A673 (cell line): ENCODE measurements around the gene CDC25B. TPM values are rescaled to one million over a fixed set of nuclear protein-coding genes. Genes with fewer than 3 reads are reported as not detected.

Experiments
- BruUV-seq: library from RNA; stranded (reverse); fragments of 400-500 nt; replicated peaks from 2 replicates; lab custom pipeline; 2021; lab: Mats Ljungman, UMichigan
- CTCF ChIA-PET: fragments of 300-600 bp; sonication (Branson Sonifier 250); formaldehyde crosslinking; loops from one replicate; lab custom pipeline; 2022; ENCODE audit warnings: antibody characterized with exemption; lab: Charles Lee
- POLR2A ChIA-PET: fragments of 300-600 bp; sonication (Branson Sonifier 250); formaldehyde crosslinking; loops from one replicate; lab custom pipeline; 2022; ENCODE audit warnings: antibody characterized with exemption; ENCODE audit not compliant: low non-redundant PET; lab: Charles Lee
- DNase-seq: peaks from one replicate; pipeline ENCODE4 v3.0.0-alpha.2; 2015; ENCODE audit warnings: low spot score
- H3K27ac ChIP-seq: fragments of 200-600 bp; sonication (generic); 2 replicates; pipeline ENCODE4 v1.5.1; 2016; ENCODE audit warnings: mixed run types, low read depth, mild to moderate bottlenecking, mixed read lengths, antibody characterized with exemption, low read length; ENCODE audit not compliant: poor library complexity, severe bottlenecking
- H3K27me3 ChIP-seq: fragments of 200-600 bp; sonication (generic); replicated peaks from 2 replicates; pipeline ENCODE4 v1.6.1; 2017; ENCODE audit warnings: mixed run types, low read depth, mild to moderate bottlenecking, mixed read lengths, antibody characterized with exemption, low read length; ENCODE audit not compliant: insufficient read depth, poor library complexity
- H3K36me3 ChIP-seq: fragments of 200-600 bp; sonication (generic); 2 replicates; pipeline ENCODE4 v1.6.1; 2016; ENCODE audit warnings: mixed run types, mild to moderate bottlenecking, mixed read lengths, antibody characterized with exemption, low read length; ENCODE audit not compliant: insufficient read depth, poor library complexity, severe bottlenecking
- H3K4me1 ChIP-seq: fragments of 200-600 bp; sonication (generic); 2 replicates; pipeline ENCODE4 v1.6.1; 2017; ENCODE audit warnings: mixed run types, mild to moderate bottlenecking, mixed read lengths, antibody characterized with exemption, low read length; ENCODE audit not compliant: insufficient read depth, poor library complexity, severe bottlenecking
- H3K4me3 ChIP-seq: fragments of 200-600 bp; sonication (generic); 2 replicates; pipeline ENCODE4 v1.5.1; 2016; ENCODE audit warnings: low read depth, mixed run types, mild to moderate bottlenecking, mixed read lengths, low read length; ENCODE audit not compliant: poor library complexity, severe bottlenecking
- H3K9me3 ChIP-seq: fragments of 200-600 bp; sonication (generic); 2 replicates; pipeline ENCODE4 v1.6.1; 2016; ENCODE audit warnings: mixed run types, low read depth, mild to moderate bottlenecking, mixed read lengths, antibody characterized with exemption, low read length; ENCODE audit not compliant: poor library complexity, severe bottlenecking
- EZH2 ChIP-seq: fragments of 200-600 bp; sonication (generic); IDR thresholded peaks from 2 replicates; pipeline ENCODE4 v1.6.1; 2017; ENCODE audit warnings: borderline replicate concordance, low read depth, mild to moderate bottlenecking, mixed read lengths, antibody characterized with exemption, low read length; ENCODE audit not compliant: poor library complexity, severe bottlenecking
- intact Hi-C: fragments of 100-400 bp; cut with micrococcal nuclease; formaldehyde crosslinking; loops from one replicate; pipeline ENCODE4 v1.10.0; 2022; ENCODE audit not compliant: unreplicated experiment
- total RNA-seq: library from RNA; stranded (reverse); gene quantifications from 2 replicates; pipeline ENCODE4 v1.2.3, GENCODE V29; 2021
- TF ChIP-seq, protein P1 (sequence below): fragments of 300-800, 200-600 bp; sonication (generic); conservative IDR thresholded peaks from 2 replicates; pipeline ENCODE4 v1.5.1; 2017; ENCODE audit warnings: low read depth, mild to moderate bottlenecking, antibody characterized with exemption, low read length, moderate library complexity, mixed read lengths

CDC25B gene
- total RNA-seq, 1 experiment from 2014 or later, result 119 TPM

DNA sequence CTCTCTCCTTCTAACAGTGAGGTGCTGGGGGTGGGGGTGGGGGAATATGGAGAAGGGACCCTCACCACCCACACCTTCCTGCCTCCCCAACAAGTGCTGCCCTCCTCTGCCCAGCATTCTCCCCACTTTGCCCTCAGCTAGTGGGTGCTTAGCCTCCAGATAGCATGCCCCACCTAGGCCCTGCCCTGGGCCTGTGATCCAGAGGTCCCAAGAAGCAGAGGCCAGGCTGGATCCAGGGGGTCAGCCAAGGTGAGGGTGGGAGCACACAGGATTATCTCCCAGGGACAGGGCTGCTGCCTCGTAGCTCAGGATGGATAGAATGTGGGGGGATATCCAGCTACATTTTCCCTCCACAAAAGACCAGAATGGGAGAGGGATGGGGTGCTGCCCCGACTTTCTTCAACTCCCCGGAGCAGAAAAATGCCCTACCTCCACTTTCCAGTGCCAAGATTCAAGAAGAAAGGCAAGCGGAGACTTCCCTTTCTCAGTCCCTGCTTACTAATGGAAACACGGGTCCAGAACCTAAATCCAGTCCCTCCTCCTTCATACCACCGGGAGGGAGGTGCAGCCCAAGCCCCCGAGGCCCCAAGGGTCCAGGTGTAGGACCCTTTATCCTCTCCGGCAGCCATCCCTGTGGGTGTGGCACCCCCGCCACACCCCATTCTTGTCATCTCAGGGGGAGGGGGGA is 29.5 kb upstream of the CDC25B start:
- BruUV-seq, result TSS peak; percentile 58
- no peak for DNase-seq
- intact Hi-C loops, result loop anchor here (5.0 kb wide), 1 partner anchor 49 kb away; no protein-coding TSS in a partner anchor
- ChIA-PET POLR2A (no interaction called here), CTCF (no interaction called here)
- Histone ChIP-seq H3K4me3 (peak overlapping the region; percentile 82), H3K4me1 (peaks cover 18% of the 10 kb centered on the region), H3K9me3 (no peaks in the 10 kb centered on the region), H3K36me3 (no peaks in the 10 kb centered on the region), H3K27me3 (no peaks in the 10 kb centered on the region), H3K27ac (peak overlapping the region; percentile 50)
- no peak for TF ChIP-seq EZH2
- TF ChIP-seq, protein P1, sequence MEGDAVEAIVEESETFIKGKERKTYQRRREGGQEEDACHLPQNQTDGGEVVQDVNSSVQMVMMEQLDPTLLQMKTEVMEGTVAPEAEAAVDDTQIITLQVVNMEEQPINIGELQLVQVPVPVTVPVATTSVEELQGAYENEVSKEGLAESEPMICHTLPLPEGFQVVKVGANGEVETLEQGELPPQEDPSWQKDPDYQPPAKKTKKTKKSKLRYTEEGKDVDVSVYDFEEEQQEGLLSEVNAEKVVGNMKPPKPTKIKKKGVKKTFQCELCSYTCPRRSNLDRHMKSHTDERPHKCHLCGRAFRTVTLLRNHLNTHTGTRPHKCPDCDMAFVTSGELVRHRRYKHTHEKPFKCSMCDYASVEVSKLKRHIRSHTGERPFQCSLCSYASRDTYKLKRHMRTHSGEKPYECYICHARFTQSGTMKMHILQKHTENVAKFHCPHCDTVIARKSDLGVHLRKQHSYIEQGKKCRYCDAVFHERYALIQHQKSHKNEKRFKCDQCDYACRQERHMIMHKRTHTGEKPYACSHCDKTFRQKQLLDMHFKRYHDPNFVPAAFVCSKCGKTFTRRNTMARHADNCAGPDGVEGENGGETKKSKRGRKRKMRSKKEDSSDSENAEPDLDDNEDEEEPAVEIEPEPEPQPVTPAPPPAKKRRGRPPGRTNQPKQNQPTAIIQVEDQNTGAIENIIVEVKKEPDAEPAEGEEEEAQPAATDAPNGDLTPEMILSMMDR, result no peak

DNA sequence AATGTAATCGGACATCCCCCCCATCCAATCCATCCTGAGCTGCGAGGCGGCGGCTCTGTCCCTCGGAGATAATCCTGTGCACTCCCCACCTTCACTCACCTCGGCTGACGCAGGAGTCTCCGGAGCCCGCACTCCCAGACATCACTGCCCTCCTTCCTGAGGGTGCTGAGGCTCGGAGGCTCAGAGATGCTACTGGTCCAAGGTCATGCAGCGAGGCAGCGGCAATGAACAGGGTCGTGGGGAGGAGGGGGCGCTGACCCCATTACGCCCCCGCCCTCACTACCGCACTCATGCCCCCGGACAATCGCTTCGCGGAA is 29.0 kb upstream of the CDC25B start:
- DNase-seq, result no peak
- peak overlapping the region; percentile 82 for H3K4me3 ChIP-seq
- no TSS peak for BruUV-seq
- peak overlapping the region; percentile 70 for H3K27ac ChIP-seq
- peaks cover 18% of the 10 kb centered on the region for H3K4me1 ChIP-seq
- intact Hi-C loops, result loop anchor here (5.0 kb wide), 1 partner anchor 50 kb away; no protein-coding TSS in a partner anchor
- POLR2A ChIA-PET, result interaction anchor here (0.8 kb wide), 1 partner anchor 14 kb away, joined by 3 read pairs; the partner anchor contains the start of gene SPEF1
- H3K36me3 ChIP-seq, result no peaks in the 10 kb centered on the region
- TF ChIP-seq, protein P1, result no peak
- TF ChIP-seq EZH2, result no peak
- no peaks in the 10 kb centered on the region for H3K27me3 ChIP-seq
- no peaks in the 10 kb centered on the region for H3K9me3 ChIP-seq
- CTCF ChIA-PET, result no interaction called here

DNA sequence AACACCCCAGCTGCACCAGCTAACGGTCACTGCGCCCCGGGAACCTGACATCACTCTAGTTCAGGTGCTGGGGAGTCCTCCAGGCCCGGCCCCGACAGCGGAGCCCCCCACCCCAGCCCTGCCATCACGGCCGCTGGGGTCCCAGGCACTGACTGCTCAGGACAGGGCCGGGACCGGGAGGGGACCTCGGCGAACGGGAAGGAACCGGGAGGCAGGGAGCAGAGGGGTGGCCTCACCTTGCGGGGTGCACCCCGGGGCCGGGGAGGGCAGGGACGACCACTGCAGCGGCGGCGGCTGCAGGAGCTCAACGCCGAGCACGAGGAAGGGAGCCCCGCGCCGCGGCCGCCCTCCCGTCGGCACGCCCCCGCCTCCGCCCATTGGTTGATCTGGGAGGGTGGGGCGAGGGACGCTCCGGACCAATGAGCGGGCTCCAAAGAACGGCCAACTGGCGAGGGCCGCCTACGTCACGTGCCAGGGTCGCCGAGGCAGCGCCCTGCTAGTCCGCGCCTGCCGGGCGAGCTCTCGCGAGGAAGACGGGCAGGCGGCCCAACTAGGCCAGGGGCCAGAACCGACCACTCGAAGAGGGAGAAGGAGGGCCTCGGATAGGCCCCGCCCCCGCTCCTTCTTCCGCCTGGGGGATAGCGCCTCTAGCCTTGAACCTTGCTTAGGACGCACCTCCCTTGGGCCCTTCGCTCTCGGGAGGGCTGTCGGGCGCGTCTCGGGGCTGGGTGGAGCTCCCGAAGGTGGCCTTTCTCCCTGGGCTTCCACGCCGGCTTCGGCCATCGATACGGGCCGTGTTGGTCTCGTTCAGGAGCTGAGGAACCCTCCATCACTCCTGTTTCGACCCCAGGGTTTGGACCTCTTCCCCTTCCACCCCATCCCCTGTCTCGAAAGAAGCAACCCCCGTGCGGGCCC is 28.4 kb upstream of the CDC25B start, which contains the start of gene ADISSP:
Gene ADISSP (minus strand): TSS at position 327 of the 915 bp plus-strand sequence. CDS start 7,653 bp downstream, outside the sequence.
- no peaks in the 10 kb centered on the region for H3K36me3 ChIP-seq
- H3K27me3 ChIP-seq, result no peaks in the 10 kb centered on the region
- POLR2A ChIA-PET, result interaction anchor here (0.5 to 0.8 kb wide), 2 partner anchors 14 to 638 kb away, joined by 3 read pairs; partner anchors contain the start of gene SPEF1
- BruUV-seq, result no TSS peak
- DNase-seq, result peak; percentile 99
- H3K9me3 ChIP-seq, result no peaks in the 10 kb centered on the region
- H3K4me3 ChIP-seq, result peak within 1 kb of the TSS; percentile 82
- TF ChIP-seq, protein P1, result peak; percentile 24; the same call in 1 of the 2 replicates
- TF ChIP-seq EZH2, result no peak
- H3K27ac ChIP-seq, result peak within 1 kb of the TSS; percentile 70
- peaks cover 18% of the 10 kb centered on the region for H3K4me1 ChIP-seq
- intact Hi-C loops, result loop anchor here (1.0 to 5.0 kb wide), 2 partner anchors 50 to 91 kb away; no protein-coding TSS in a partner anchor
- CTCF ChIA-PET, result interaction anchor here (0.5 to 1.5 kb wide), 4 partner anchors 14 to 119 kb away, joined by 3 to 4 read pairs (median 4); partner anchors contain the start of gene AP5S1
